GM18951 (cell line): ENCODE results near the gene PRKD2.

ENCODE experiments used
- POLR2A ChIP-seq: IDR thresholded peaks from 4 replicates; pipeline ENCODE4 v1.6.1; 2011; ENCODE audit warnings: mild to moderate bottlenecking; ENCODE audit not compliant: insufficient read length, insufficient read depth; ENCODE audit errors: extremely low read depth
- in situ Hi-C: fragments of 300-500 bp; cut with MboI; formaldehyde crosslinking; loops from one replicate; pipeline ENCODE4 v1.12.0; 2022; ENCODE audit warnings: low sequenced_read_pairs, mixed read lengths, inconsistent platforms; ENCODE audit not compliant: unreplicated experiment

PRKD2 gene

DNA sequence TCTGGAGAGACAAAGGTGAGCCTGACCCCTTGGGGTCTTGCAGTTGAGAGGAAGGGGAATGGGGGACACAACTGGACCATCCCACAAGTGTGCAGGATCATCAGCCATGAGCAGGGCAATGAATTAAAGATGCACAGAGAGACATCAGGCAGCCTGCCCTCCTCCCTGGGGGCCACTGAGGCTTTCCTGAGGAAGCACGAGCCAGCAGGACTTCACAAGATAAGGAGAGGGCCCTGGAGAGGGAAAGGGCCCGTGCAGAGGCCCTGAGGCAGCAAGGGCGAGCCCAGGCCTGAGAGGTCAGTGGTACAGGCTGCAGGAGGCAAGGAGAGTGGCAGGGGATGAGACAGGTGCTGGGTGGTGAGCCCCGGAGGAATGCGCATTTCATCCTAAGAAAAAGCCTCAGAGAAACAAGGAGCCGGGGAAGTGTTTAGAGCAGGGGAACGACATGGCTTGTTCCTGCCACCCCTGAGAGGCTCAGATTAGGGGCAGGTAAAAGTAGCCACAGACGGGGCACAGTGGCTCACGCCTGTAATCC lies 9.0 kb upstream of the PRKD2 start:
- TF ChIP-seq POLR2A, result no peak
- in situ Hi-C loops, result no loop called here

GRCh38 chr19:46725036-46725820 lies 8.3 kb upstream of the PRKD2 start:
- in situ Hi-C loops, result no loop called here
- no peak for TF ChIP-seq POLR2A

DNA sequence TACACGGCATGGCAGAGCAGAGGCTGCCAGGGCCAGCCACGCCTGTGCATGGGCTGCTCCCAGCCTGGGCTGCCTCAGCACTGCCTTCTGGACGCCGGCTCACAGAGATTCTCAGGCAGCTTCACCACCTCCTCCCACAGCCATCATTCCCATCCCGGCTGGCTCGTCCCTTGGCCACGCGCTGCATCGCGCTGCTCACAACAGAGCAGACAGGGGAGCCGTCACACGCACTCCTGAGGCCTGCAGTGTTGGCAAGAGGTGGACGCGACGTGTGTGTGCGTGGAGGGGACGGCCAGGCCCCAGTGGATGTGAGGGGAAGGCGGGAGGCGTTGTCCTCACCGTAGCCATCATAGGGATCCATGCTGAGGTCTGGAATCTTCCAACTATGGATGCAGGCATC lies 7.6 kb upstream of the PRKD2 start:
- in situ Hi-C loops, result no loop called here
- no peak for TF ChIP-seq POLR2A

- no peak for TF ChIP-seq POLR2A
- in situ Hi-C loops, result no loop called here
Observed at GRCh38 chr19:46723471-46723870, 6.6 kb upstream of the PRKD2 start.

DNA sequence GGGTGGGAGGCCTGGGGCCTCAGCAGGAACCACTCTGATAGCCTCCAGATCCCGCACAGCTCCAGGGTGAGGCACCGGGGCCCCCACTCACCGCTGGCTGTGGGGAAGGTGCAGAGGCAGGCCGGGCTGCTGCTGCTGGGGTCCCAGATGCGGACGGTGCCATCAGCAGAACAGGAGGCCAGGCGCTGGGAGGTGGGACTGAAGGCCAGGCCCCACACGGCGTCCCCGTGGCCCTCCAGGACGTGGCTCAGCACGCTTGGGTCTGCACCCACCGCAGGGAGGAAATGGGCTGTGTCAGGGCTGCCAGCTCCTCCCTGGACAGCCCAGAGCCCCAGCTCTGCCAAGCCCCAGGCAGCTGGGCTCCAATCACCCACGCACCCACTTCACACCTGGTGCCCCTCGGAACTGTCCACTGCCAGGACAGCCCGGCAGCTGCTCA lies 6.1 kb upstream of the PRKD2 start:
- in situ Hi-C loops, result no loop called here
- no peak for TF ChIP-seq POLR2A

DNA sequence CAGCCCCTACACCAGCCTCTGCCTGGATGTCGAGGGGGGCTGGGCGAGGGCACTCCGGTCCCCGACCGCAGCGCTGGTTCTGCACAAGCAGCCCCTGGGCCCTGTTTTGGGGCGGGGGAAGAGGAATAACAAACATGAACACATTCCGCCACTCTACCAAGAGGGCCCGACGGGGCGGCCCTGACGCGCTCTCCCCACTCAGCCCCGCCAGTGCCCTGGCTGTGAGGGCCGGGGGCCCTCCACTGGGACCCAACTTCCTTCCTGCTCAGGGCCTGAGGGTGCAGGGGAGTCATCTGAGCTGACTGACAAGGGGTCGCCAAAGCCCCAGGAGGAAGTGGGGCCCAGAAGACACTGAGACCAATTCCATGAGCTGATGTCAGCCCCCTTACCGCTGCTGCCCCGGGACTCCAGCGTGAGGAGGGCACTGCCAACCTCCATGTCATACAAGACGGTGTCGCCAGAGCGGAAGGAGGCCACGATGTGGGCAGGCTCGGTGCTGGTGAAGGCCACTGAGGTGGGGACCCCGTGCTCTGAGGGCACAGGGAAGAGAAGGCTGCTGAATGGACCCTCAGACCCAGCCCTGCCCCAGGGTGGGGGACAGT lies 5.6 kb upstream of the PRKD2 start:
- in situ Hi-C loops, result no loop called here
- TF ChIP-seq POLR2A, result no peak

- TF ChIP-seq POLR2A, result no peak
- in situ Hi-C loops, result no loop called here
Observed at GRCh38 chr19:46722004-46722380, 5.1 kb upstream of the PRKD2 start.

- in situ Hi-C loops, result no loop called here
- no peak for TF ChIP-seq POLR2A
Observed at GRCh38 chr19:46721269-46722003, 4.5 kb upstream of the PRKD2 start.

GRCh38 chr19:46720503-46721239 lies 3.8 kb upstream of the PRKD2 start:
- TF ChIP-seq POLR2A, result peak; percentile 2
- in situ Hi-C loops, result no loop called here

DNA sequence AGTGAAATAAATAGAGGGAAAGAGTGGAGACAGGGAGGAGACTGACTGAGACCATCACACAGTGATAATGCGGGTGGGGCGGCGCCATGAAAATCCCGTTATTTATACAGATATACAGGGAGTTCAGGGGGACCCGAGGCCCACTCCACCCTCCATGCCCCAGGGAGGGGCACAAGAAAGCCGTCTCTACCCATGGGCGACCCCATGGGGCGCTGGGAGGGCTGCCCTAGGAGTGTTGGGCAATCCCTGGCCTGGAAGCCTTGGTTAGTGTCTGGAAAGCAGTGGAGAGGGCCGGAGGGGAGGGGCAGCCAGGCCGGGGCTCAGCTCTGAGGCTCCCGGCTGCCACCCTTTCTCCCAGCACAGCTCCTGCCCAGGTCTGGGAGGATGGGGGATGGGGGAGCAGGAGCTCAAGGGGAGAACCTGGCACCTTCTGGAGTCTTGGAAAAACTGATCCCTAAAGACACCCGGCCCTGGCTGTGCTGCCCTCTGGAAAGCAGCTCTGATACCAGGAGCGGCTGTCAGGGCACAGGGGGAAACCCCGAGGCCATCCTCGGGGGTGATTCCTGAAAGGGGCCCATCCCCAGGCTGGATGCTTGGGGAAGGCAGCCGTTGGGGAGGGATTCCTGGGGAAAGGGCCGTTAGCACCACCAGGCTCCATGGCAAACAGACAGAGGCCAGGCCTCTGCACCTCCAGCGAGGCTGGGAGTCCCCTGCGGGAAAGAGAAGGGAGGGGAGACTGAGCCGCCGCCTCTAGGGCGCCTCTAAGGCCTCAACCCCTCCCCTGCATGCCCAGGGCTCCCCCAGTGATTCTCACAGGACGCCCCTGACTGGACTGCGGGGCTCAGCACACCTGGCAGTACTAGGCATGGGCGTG lies 3.0 kb upstream of the PRKD2 start:
- in situ Hi-C loops, result no loop called here
- peak; percentile 31 for TF ChIP-seq POLR2A

GRCh38 chr19:46718934-46719622 lies 2.2 kb upstream of the PRKD2 start:
- TF ChIP-seq POLR2A, result peak; percentile 52
- in situ Hi-C loops, result no loop called here
